Measurements from ENCODE around the gene MORN5.
"Not testable (repeated sequence)": the region's sequence is repeated elsewhere in the genome, so short reads cannot be mapped to it uniquely, and the experiment has no call there.

MORN5 gene

DNA sequence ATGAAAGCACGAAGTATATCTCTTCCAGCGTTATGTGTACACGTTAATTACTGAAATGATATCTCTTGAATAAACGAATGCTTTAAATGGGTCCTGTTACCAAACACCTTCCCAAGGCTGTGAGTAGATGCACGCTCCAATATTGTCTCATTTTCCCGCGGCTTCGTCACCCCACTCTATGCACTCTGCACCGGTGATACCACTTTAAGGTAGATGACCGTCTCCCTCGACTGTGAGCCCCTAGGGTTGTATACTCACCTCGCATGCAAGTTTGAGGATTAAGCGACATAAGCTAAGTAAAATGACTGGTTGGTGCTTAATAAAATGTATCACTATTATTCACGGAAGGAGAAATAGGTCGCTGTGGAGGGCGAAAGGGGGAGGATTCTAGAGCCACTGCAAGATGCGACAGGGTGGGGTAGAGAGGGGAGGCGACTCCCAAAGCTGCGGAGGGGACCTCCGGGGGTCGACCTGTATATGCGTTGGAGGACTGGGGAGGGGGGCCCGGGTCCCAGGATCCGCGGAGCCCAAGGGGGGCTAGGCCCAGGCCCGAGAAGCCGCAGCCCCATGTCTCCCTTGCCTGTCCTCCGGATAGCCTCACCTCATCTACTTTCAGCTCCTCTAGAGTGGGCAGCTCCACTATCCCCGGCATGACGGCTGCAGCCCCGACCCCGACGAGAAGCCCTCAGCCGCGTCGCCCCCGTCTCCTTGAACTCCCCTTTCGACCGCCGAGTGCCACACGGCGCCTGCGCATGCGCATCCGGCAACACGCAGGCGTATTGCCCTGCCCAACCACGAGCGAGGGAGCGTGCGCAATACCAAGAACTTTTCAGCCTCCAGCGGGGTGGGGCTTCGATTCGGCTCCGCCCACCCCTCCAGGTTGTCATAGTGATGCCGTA, at the start of gene MORN5, which contains the start of gene NDUFA8:
Gene MORN5 (plus strand): TSS at position 883 of the 899 bp plus-strand sequence. CDS start 65 bp downstream, outside the sequence.
Gene NDUFA8 (minus strand): TSS at position 754 of the 899 bp plus-strand sequence. CDS start 102 bp downstream, at position 652.
- peak; percentile 98 for DNase-seq

DNA sequence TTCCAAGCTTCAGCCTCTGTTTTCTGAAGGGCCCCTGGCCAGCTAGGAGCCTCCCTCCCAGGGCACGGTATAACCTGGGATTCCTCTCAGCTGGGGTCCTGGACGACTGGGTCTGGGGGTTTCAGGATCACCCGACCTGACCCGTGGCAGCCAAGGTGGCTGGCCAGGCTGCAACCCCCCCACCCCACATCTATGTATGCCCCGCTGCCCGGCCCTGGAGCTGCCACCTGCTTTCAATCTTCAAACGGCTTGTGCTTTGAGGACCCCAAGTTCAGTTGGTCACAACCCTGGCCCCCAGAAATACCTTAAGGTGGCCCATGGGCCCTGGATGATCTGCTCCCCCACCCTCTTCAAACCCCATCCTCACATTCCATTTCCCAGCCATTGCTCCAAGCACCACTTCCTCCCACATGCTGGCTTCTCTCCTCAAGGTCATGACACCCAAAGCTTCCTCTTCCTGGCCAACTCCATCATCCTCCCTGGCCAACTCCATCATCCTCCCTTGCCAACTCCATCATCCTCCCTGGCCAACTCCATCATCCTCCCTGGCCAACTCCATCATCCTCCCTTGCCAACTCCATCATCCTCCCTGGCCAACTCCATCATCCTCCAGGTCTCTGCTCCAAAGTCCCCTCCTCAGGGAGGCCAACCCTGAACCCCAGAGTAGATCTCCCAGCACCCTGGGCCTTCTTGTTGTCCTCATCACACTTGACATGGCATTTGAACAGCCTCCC, 49.4 kb upstream of the MORN5 start:
- DNase-seq = no peak

DNA sequence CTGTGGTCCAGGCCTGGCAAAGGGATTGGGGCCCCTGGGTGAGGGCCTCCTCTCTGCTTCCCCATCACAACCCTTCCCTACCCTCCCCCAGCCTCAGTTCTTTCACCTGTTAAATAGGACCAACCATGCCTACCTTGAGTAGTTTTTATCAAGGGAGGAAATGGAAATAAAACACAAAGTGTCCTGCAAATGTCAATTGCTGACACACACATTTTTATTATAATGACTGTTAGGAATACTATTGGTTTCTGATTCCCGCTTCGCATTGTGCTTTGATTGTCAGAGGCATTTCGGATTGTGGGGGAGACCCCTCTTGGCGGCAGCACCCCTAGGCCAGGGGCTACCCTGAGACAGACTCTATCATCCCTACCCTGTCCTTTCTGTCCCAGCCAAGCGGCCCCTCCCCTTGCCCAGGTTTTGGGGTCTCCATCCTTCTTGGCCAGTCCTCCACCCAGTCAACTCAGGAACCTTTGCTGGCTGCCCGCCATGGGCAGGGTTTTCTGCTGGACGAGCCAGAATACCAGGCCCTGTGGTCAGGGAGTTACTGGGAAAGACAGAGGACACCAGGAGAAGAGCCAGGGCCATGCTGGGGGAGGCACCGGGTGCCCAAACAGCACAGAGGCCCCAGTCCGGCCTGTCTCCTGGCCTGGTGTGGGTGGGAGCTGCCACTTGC, 48.2 kb upstream of the MORN5 start:
- DNase-seq = no peak

DNA sequence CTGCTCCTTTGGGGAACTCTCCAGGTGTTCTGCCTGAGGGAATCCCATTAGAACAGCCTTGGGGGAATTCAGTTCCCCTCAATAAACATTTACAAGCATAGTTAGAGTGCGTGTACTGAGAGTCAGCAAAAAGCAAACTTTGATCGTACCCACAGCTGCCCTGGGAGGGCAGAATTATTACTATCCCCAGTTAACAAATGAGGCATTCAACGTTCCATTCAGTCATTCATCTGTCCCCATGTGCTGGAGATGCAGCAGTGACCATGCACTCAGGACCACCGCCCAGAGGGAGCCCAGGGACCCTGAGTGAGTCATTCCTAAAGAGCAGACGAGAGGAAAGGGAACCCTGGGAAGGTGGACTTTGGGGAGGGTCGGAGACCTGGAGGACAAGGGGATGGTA, 47.5 kb upstream of the MORN5 start:
- DNase-seq = no peak

DNA sequence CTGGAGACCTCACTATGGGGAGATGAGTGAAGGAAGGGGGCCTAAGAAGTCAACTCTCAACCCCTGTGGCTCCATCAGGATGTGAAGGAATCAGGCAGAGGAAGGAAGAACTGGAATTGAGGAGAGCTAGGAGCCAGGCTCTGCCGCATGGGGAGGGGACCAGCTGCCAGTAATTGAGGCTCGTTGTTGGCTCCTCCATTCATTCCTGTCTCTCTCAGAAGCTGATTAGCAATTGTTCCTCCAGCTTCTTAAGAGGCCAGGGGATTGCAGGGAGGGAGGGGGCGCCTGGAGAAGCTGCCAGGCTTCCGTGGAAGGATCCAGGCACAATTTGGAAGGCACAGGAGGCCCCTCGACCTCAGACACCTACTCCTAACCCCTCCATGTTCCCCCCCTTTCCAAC, 46.1 kb upstream of the MORN5 start:
- DNase-seq = no peak

DNA sequence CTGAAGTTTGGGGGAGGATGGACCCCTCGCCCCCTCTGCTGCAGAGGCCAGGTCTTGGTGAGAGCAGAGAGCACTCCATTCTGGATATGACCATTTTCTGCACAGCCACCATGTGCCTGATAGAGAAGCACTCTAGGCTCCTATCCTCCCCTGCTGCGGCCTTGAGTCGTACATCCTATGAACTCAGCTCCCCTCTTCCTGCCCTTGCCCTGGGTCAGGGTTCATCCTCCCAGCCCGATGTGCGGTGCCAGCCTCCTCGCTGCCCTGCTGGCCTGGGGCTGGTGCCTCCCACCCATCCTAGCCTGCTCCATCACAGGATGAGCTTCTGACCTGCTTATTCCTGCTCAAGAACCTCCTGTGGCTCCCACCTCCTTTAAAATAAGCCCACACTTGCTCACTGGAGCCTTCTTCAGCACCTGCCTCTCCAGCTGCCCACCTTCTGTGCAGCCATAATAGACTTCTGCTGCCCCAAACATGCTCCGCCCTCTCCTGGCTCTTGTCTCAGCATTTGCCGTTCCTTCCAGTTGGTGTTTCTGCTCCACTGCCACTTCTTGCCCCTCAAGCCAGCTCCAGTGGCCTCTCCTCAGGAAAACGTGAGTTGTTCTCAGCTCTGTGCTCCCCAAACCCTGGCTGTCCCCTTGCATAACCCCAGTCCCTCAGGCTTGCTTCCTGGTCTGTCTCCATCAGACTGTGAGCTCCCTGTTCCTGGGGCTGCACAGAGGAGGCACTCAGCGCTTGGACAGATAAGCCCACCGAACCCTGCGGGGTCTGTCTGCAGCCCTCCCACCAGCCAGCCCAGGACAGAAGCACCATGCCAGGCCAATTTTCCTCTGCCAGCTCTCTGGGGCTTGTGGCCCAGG, 44.3 kb upstream of the MORN5 start:
- no peak for DNase-seq

DNA sequence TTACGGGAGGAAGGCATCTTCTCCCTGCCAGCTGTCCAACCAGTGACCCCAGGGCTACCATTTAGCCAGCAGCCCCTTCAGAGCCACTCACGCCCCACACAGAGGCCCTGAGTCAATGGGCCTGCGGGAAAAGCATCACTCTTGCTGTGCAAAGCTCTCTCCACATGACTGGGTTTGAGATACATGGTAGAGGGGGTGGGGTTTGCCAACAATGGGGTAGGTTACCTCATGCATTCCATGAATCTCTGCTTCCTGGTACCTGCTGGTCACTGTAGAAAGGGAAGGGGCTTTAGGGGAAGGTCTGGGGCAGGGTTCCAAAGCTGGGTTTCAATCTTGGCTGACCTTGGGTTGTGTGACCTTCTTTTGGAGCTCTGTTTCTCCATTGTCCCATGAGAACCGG, 43.7 kb upstream of the MORN5 start:
- DNase-seq = no peak

DNA sequence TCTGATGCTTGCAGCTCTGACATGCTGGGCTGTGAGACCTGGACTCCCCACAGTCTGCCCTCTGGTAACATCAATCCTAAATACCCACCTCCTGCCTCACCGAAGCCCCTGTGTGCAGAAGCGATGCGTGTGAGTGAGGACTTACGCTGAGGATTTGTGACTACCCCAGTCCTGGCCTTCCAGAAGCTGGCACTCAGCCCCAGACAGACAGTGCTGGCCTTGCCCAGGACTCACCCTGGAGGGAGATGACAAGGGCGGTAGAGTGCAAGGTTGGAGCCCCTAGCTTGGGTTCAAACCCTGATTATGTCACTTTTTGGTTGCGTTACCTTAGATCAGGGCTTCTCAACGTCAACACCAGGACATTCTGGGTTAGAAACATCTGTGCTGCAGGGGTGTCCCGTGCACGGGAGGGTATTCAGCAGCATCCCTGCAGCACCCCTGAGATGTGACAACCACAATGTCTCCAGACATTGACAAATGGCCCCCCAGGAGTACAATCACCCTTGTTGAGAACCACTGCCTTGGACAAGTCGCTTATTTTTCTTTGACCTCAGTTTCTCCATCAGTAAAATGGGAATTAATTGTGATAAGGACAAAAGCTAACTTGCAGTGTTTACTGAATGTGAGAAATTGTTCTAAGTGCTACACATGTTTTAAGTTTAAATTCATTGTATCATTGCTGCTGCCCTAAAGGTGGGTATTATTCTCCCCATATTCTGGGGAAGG, 43.1 kb upstream of the MORN5 start:
- DNase-seq = no peak

DNA sequence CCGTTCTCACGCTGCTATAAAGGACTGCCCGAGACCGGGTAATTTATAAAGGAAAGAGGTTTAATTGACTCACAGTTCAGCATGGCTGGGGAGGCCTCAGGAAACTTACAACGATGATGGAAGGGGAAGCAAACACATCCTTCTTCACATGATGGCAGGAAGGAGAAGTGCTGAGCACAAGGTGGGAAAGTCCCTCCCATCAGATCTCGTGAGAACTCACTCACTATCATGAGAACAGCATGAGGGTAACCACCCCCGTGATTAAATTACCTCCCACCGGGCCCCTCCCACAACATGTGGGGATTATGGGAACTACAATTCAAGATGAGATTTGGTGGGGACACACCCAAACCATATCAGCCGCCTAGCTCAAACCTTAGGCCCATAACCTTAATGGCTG, 42.5 kb upstream of the MORN5 start:
- not testable (repeated sequence) for DNase-seq

DNA sequence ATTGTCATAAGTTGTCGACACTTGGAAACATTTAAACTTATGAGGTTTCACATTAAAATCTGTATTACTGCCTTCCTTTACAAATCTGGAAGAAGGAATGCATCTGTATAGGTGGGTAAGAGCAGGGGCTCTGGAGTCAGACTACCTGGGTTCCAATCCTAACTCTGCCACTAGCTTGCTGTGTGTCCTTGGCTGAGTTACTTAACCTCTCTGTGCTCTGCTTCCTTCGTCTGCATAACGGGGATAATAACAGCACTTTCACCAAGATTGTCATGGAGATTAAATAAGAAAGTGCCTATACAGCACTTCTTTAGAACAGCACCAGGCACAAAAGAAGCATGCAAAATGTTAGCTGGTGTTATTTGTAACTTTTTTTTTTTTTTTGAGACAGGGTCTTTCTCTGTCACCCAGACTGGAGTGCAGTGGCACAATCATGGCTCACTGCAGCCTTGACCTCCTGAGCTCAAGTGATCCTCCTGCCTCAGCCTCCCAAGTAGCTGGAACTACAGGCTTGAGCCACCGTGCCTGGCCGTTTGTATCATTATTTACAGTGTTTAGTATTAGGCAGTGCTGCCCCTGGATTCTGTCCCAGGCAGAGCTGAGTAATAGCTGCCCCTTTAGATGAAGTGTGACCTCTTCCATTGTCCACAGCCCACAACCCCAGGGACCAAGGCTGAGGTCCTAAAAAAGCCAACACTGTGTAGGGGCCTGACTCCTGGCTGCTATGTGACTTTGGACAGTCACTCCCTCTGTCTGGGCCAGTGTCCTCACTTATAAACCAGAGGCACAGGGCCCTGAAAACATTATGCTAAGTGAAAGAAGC, 41.2 kb upstream of the MORN5 start:
- DNase-seq = no peak

DNA sequence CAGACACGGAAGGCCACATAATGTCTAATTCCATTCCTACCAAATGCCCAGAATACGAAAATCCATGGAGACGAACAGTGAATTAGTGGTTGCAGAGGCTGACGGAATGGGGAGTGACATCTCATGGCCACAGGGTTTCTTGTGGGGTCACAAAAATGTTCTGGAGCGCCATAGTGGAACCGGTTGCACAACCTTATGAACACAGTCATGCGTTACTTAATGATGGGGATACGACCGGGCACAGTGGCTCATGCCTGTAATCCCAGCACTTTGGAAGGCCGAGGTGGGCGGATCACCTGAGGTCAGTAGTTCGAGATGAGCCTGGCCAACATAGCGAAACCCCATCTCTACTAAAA, 40.6 kb upstream of the MORN5 start:
- no peak for DNase-seq

DNA sequence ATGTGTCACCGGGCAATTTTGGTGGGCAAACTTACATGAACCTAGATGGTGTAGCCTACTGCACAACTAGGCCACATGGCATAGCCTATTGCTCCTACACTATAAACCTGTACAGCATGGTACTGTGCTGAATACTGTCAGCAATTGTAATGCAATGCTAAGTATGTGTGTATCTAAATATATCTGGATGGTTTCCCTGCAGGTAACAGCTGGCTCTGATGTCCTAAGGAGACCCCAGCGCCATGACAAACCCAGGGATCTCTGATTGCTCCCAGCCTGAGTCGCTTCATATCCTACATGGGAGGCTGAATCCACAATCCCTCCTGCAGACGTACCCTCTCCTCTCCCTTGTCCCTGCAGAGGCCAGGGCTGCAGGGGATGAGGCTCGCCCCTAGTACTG, 40.0 kb upstream of the MORN5 start:
- no peak for DNase-seq

DNA sequence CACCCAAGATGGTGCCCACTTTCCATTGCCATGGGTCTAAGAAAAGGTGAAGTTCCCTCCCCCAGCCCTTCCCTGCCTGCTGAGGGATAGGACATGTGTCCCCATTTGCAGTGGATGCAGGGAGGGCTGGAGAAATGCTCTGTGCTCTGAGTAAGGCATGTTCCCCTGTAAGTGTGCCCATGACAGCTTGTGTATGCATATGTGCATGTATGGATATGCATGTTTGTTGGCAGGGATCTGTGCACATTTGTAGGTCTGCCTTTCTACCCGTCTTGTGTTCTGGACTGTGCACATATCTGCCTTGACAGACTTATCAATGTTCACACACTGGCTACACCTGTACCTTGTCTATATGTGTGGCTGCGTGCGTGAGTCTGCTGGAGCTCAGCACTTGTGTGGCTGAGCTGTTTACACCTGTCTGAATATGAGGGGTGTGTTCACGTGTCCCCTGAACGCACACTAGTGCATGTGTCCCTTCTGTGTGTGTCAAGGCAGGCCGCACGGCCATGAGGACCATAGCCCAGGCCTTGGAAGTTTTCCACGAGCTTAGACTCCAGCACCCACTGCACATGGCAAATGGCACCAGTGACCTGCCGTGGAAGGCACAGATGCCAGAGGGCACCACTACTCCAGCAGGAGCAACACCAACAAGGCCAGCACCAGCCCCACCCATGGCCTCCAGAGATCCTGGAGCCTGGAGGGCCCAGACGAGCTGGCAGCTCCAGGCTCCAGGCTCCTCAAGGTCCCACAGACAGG, 39.2 kb upstream of the MORN5 start:
- DNase-seq = no peak

DNA sequence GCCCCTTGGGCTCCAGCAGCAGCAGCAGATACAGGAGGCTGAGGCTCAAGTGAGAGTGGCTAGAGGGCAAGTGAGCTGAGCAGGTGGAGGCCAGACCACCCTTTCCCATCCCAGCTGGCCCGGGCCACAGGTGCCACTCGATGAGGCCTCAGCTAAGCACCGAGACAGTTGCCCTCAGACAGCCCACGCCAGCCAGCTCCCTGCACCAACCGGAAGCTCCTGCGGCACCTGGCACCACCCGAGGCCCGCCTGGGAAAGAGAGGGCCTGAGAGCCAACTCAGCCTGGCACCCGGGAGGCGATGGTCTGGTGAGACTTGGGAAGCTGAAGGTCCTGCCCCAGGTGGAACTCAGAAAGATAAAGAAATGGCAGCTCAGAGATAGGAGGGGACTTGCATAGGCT, 38.3 kb upstream of the MORN5 start:
- DNase-seq = no peak

DNA sequence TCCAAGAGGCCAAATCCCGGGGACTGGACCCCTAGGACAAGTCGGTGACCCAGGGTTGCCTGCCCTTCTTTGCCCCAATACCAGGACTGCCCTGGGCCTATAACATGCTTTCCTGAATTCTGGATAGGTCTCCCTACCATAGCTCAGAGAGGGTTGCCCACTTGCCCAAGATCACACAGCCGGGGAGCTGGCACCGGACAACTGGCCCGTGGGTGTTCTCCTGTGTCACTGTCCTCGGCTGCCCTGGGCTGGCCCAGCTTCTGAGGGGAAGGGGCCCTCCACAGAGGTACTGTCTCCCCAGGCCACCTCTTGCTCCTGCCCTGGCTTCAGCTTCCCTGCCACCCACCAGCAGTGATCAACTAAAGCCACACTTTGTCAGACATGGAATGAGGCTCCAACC, 37.8 kb upstream of the MORN5 start:
- no peak for DNase-seq

DNA sequence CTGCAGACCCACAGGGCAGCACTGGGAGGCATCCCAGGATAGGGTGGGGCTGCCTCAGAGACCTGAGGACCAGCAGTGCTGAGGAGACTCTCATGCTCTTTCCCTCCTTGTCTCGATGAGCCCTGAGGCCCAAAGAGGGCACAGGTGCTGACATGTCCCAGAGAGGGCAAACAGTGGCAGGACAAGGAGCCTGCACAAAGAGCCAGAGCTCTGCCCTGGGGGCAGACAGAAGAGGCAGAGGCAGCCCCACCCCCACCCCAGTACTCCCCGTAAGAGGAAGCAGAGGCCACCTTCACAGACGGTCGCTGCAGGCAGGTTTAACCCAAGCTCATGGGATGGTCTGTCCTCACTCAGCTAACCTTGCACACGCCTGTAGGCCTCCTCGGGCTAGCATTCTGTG, 37.2 kb upstream of the MORN5 start:
- DNase-seq = no peak

DNA sequence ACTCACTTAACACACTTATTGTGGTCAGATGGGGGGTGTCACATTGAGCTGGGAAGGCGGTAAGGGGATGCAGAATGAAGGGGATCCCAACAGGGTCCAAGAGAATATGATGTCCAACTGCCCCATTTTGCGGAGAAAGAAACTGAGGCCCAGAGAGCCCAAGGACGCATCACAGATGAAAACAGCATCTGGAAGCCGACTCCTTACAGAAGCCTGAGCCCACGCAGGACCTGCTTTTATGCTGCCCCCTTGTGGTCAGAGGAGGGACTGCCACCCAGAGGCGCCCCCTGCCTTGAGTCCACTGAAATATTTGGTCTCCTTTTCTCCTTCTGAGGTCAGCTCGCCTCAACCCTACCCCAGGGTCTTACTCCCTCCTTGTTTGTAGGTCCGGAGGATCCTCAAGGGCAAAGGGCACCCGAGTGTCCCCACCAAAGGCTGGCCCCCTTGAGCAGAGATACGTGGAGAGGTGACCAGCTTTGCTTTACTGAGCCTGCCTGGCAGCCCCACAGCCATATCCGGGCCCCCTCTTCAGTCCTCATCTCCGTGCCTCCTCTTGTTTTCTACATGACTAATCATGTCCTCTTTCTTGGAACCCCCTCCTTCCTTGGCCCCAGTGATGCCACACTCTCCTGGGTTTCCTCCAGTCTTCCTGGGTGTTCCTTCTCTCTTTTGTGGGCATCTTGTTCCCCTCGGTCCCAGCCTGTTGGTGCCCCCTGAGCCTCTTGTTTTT, 36.6 kb upstream of the MORN5 start:
- DNase-seq = peak; percentile 91

DNA sequence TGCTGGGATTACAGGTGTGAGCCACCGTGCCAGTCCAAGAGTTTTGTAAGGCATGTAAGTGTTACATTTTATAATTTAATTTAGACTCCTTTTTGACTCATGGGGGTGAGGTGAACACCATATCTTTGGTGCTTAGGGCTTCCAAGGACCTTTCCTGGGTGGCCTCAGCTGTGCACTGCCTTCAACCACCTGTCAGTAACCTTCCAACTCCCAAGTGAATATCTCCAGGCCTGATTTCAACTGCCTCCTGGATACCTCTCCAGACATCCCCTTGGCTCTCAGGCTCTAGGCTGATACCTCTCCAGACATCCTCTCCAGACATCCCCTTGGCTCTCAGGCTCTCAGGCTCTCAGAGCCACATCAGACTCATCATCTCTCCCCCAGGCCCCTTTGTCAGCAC, 35.7 kb upstream of the MORN5 start:
- DNase-seq = peak; percentile 37

DNA sequence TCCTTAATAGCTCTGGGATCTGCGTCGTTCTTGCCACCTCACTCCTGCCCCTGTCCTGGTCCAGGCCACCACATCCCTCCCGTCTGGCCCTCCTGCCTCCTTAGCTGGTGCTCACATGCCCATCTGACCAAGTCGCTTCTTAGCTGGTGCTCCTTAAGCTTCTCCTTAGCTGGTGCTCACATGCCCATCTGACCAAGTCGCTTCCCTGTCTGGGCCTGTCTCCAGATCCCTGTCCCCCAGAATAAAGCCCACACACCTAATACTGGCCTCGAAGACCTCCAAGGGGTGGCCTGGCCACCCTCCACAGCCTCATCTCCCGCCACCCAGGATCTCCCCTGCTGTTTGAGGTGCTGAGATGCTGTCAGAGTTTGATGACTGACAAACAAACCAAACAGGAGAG, 35.2 kb upstream of the MORN5 start:
- no peak for DNase-seq

DNA sequence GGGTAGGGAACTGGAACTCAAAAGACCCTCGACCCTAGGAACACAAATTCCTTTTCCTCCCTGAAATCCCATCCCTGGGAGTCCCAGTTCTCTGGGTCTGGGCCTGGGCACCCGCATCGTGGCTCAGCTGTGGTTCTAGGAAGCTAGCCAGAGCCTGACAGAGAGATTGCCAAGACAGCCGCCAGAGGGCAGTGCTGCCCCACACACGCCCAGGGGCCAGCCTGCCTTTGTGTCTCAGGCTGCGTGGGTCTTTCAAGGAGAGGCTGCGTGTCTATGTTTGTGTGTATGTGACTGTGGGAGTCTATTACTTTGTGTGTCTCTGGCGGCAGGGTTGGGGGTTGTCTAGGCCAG, 34.6 kb upstream of the MORN5 start:
- peak; percentile 90 for DNase-seq
